Activated naive CD8-positive, alpha-beta T cell treated with anti-CD3 and anti-CD28 coated beads, Interleukin-2, amount 50 U/mL, for 24 hours (primary cell): Measurements from ENCODE around the gene SCAF1.

Experiments
- ATAC-seq: fragments of 150-1000 bp; cut with Tn5 transposase; one replicate; pipeline ENCODE4 v1.10.0; 2021
- DNase-seq: peaks from one replicate; pipeline ENCODE4 v3.0.0; 2021
- H3K27ac Mint-ChIP-seq: one replicate; pipeline ENCODE4 v1.8.0; 2021; ENCODE audit warnings: mild to moderate bottlenecking, mixed read lengths
- H3K27me3 Mint-ChIP-seq: one replicate; pipeline ENCODE4 v1.8.0; 2021; ENCODE audit warnings: mixed read lengths
- H3K36me3 Mint-ChIP-seq: one replicate; pipeline ENCODE4 v1.8.0; 2021; ENCODE audit warnings: low read depth, mixed read lengths
- H3K4me1 Mint-ChIP-seq: one replicate; pipeline ENCODE4 v1.8.0; 2021; ENCODE audit warnings: mixed read lengths
- H3K4me3 Mint-ChIP-seq: one replicate; pipeline ENCODE4 v1.8.0; 2021; ENCODE audit warnings: mild to moderate bottlenecking, moderate library complexity, mixed read lengths
- H3K9me3 Mint-ChIP-seq: one replicate; pipeline ENCODE4 v1.8.0; 2021; ENCODE audit warnings: mixed read lengths

The SCAF1 gene

DNA sequence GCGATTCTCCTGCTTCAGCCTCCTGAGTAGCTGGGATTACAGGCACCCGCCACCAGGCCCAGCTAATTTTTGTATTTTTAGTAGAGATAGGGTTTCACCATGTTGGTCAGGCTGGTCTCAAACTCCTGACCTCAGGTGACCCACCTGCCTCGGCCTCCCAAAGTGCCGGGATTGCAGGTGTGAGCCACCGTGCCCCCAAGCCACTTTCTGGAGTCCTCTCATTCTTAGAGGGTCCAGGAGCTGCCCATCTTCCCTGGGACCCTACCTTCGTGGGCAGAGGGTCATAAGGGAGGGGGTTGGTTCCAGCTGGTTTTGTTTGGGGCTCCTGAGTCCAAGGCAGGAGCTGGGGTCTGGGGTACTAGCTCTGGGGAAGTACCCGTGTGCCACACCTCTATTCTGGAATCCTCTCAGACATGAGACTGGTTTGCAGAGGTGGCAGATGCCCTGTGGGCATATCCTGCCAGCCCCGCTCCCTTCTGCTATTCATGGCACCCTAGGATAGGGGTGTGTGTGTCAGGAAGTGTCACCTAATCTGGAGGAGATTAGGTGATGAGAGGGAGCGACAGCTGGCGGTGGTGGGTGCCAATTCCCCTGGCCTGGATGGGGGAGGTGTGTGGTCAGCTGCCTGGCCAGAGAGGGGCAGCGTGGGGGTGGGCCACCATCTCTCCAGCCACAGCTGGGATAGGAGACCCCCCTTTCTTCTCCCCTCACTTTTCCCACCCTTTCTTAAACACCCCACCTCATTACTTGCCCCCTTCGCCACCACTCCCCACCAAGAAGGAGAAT is 37.2 kb downstream of the SCAF1 start:
- peaks cover 50% of the 10 kb centered on the region for H3K4me1 Mint-ChIP-seq
- no peak overlapping the region for H3K27ac Mint-ChIP-seq
- peak overlapping the region; percentile 98 for H3K4me3 Mint-ChIP-seq
- peaks cover 44% of the 10 kb centered on the region for H3K36me3 Mint-ChIP-seq
- H3K9me3 Mint-ChIP-seq, result no peaks in the 10 kb centered on the region
- DNase-seq (no peak), ATAC-seq (no peak)
- no peaks in the 10 kb centered on the region for H3K27me3 Mint-ChIP-seq

DNA sequence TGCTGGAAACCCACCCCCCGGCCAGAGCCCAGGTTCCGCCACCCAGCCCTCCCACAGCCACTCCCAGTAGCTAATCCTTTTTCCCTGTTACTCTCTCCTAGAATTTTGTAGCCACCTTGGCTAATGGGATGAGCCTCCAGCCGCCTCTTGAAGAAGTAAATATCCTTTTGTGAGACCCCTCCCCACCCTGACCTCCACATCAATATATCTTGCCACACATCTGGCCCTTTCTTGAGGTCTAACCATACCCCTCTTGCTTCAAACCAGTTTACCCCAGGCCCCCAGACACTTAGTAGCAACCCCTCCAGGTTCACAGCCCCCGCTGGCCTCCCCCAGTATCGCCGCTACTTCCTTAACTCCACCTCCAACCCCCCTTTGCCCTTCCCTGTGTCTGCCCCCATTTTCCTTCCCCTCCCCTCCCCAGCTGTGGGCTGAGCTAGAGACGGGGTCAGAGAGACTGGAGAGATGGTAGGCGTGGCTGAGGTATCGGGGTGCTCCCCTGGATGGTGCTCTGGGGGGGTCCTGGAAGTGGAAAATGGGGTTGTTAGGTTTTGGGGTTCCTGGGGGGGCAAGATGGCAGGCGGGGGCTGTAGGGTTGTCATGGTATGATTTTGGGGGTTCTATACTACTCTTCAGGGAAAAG is 37.9 kb downstream of the SCAF1 start:
- DNase-seq (no peak), ATAC-seq (no peak)
- peaks cover 46% of the 10 kb centered on the region for H3K36me3 Mint-ChIP-seq
- H3K27ac Mint-ChIP-seq, result peak overlapping the region; percentile 75
- H3K9me3 Mint-ChIP-seq, result no peaks in the 10 kb centered on the region
- H3K4me3 Mint-ChIP-seq, result peak overlapping the region; percentile 64
- H3K4me1 Mint-ChIP-seq, result peaks cover 50% of the 10 kb centered on the region
- no peaks in the 10 kb centered on the region for H3K27me3 Mint-ChIP-seq

DNA sequence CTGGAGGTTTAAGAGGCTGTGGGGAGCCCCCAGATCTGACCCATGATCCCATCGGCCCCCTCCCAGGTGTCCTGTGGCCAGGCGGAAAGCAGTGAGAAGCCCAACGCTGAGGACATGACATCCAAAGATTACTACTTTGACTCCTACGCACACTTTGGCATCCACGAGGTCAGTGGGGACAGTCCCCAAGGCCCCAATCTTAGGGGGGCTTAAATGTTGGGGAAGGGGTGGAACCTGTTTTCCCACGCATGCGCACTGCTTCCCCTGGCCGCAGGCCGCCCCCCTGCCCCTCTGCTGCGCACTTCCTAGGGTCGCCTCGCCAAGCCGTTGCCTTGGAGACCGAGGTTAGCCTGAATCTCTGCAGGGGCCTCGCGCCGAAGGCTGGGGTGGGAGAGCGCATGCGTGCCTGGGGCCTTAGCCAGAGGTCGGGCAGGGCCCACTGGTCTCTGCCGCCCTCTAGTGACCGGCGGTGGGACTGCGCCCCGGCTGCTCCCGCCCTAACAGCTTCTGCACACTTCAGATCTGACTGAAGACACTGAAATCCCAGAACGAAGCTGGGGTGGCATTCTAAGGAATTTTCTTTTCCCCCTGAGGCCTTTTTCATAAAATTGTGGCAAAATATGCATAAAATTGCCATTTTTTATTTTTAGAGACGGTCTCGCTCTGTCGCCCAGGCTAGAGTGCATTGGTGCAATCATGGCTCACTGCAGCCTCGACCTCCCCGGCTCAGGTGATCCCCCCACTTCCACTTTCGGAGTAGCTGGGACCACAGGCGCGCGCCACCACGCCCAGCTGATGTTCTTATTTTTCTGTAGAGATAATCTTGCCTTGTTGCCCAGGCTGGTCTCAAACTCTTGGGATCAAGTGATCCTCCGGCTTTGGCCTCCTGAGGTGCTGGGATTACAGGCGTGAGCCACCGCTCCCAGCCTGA is 38.7 kb downstream of the SCAF1 start:
- H3K36me3 Mint-ChIP-seq, result peaks cover 54% of the 10 kb centered on the region
- H3K4me1 Mint-ChIP-seq, result peaks cover 54% of the 10 kb centered on the region
- ATAC-seq, result peak; percentile 5

DNA sequence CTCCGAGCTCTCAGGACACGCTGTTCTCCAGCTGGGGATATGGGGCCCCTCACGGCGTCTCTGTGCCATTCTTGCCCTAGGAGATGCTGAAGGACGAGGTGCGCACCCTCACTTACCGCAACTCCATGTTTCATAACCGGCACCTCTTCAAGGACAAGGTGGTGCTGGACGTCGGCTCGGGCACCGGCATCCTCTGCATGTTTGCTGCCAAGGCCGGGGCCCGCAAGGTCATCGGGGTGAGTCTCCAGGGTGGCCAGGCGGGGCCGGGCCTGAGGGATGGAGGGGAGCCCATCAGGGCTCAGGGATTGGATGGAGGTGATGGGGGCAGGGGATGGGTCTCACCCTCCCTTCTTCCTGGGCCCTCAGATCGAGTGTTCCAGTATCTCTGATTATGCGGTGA is 39.8 kb downstream of the SCAF1 start:
- ATAC-seq (no peak), DNase-seq (no peak)
- no peaks in the 10 kb centered on the region for H3K27me3 Mint-ChIP-seq
- H3K4me3 Mint-ChIP-seq, result no peak overlapping the region
- H3K36me3 Mint-ChIP-seq, result peaks cover 56% of the 10 kb centered on the region
- H3K27ac Mint-ChIP-seq, result no peak overlapping the region
- H3K9me3 Mint-ChIP-seq, result no peaks in the 10 kb centered on the region
- H3K4me1 Mint-ChIP-seq, result peaks cover 47% of the 10 kb centered on the region

More for the DNA sequence above, 38.7 kb downstream of the SCAF1 start:
- Mint-ChIP-seq H3K27ac (peak overlapping the region; percentile 75), H3K4me3 (peak overlapping the region; percentile 64), H3K9me3 (no peaks in the 10 kb centered on the region), H3K27me3 (no peaks in the 10 kb centered on the region)
- peak; percentile 99 for DNase-seq

DNA sequence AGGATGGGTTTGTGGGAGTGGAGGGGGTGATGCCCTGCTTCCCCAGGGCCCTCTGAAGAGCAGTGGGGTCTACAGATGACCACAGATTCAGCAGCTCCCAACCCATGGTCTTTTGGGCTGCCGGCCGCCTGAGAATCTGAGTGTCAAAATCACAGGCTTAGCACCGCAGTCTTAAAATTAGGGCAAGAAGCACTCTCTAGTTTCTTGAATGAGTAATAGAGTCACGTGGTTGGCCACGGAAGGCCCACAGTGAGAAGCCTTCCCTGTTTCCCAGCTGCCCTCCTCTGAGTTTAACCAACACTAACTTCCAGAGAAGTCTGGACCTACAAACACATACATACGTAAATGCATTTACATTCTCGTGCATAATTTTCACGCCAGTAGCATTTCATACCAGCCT is 40.3 kb downstream of the SCAF1 start:
- DNase-seq (no peak), ATAC-seq (no peak)
- Mint-ChIP-seq H3K9me3 (no peaks in the 10 kb centered on the region), H3K4me1 (peaks cover 44% of the 10 kb centered on the region), H3K36me3 (peaks cover 58% of the 10 kb centered on the region), H3K27ac (no peak overlapping the region), H3K4me3 (no peak overlapping the region), H3K27me3 (no peaks in the 10 kb centered on the region)

DNA sequence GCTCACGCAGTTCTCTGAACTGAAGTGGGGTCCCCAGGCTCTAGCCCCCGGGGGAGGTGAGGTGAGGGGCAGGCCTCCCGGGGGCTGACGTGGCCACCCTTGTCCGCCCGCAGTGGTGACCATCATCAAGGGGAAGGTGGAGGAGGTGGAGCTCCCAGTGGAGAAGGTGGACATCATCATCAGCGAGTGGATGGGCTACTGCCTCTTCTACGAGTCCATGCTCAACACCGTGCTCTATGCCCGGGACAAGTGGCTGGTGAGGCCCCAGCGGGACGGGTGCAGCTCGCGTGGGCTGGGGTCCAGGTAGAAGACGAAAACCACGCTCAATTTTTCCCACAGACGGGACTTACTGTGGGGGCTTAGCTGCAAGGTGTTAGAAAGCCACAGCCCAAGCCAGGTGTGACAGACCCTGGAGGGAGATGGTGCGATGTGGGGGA is 41.8 kb downstream of the SCAF1 start:
- Mint-ChIP-seq H3K4me3 (peak overlapping the region; percentile 26), H3K27me3 (no peaks in the 10 kb centered on the region), H3K4me1 (peaks cover 40% of the 10 kb centered on the region), H3K36me3 (peaks cover 57% of the 10 kb centered on the region), H3K9me3 (no peaks in the 10 kb centered on the region), H3K27ac (no peak overlapping the region)
- DNase-seq (no peak), ATAC-seq (no peak)

DNA sequence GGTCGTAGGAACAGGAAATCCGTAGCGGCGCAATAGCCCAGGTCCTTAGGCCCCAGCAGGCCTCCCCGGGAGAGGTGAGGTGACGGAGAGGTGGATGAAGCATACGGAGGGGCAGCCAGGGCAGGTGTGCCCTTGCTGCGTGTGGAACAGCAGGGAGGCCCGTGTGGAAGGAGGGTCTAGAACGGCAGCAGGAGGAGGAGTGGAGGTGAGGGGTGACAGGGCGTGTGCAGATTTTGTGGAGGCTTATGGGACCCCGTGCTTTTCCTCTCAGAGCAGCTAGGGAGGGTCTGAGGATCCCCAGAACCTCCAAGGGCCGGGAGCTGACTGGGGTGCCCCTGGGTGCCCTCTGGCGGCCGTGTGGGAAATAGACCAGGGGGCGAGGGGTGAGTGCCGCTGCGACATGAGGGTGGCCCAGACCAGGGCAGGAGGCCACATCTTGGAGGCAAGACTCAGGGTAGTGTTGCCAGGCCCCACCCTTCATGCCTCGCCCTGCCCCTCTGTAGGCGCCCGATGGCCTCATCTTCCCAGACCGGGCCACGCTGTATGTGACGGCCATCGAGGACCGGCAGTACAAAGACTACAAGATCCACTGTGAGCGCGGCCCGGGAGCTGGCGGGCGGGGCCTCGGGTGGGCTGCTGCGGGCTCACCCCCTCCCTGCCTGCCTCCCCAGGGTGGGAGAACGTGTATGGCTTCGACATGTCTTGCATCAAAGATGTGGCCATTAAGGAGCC is 42.4 kb downstream of the SCAF1 start:
- DNase-seq, result no peak
- Mint-ChIP-seq H3K27me3 (no peaks in the 10 kb centered on the region), H3K27ac (no peak overlapping the region), H3K4me1 (peaks cover 36% of the 10 kb centered on the region), H3K9me3 (no peaks in the 10 kb centered on the region), H3K4me3 (no peak overlapping the region), H3K36me3 (peaks cover 60% of the 10 kb centered on the region)
- ATAC-seq, result peak; percentile 3

DNA sequence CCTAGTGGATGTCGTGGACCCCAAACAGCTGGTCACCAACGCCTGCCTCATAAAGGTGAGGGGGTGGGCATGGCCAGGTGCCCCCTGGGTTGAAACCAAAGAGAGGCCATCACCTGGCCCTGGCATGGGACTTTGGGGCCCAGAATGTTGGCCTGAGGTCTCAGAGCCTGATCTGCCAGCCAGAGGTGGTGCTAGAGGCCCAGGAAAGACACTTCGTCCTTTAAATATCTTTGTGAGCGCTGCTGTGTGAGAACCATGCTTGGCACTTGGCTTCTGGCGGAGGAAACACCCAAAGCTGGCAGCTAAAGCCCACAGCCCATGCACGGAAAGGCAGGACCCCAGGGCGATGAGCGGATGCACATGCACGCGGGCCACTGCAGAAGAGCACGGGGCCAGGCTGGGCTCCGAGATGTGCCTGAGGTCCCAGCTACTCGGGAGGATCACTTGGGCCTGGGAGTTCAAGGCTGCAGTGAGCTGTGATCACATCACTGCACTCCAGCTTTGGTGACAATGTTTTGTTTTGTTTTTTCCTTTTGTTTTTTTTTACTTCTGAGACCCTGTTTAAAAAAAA is 43.1 kb downstream of the SCAF1 start:
- Mint-ChIP-seq H3K27me3 (no peaks in the 10 kb centered on the region), H3K27ac (no peak overlapping the region), H3K36me3 (peaks cover 56% of the 10 kb centered on the region), H3K9me3 (no peaks in the 10 kb centered on the region), H3K4me1 (peaks cover 32% of the 10 kb centered on the region), H3K4me3 (no peak overlapping the region)
- ATAC-seq, result no peak
- no peak for DNase-seq

DNA sequence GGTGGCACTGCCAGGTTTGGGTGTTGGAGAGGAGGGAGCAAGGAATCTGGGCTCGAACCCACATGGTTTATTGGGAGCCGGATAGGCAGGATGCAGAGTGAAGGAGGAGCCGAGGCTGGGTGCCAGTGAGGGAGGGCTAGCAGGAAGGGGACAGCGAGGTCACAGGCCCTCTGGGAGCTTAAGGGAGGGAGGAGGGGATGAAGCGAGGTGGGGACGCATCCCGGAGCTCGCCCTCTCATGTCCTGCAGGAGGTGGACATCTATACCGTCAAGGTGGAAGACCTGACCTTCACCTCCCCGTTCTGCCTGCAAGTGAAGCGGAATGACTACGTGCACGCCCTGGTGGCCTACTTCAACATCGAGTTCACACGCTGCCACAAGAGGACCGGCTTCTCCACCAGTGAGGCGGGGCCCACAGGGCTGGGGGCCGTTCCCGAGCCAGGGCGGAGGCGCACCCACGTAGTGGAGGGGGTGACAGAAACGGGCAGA is 43.9 kb downstream of the SCAF1 start:
- DNase-seq, result no peak
- Mint-ChIP-seq H3K4me3 (no peak overlapping the region), H3K4me1 (peaks cover 32% of the 10 kb centered on the region), H3K27me3 (peaks cover 7% of the 10 kb centered on the region), H3K9me3 (no peaks in the 10 kb centered on the region), H3K36me3 (peaks cover 55% of the 10 kb centered on the region), H3K27ac (no peak overlapping the region)
- ATAC-seq, result no peak

DNA sequence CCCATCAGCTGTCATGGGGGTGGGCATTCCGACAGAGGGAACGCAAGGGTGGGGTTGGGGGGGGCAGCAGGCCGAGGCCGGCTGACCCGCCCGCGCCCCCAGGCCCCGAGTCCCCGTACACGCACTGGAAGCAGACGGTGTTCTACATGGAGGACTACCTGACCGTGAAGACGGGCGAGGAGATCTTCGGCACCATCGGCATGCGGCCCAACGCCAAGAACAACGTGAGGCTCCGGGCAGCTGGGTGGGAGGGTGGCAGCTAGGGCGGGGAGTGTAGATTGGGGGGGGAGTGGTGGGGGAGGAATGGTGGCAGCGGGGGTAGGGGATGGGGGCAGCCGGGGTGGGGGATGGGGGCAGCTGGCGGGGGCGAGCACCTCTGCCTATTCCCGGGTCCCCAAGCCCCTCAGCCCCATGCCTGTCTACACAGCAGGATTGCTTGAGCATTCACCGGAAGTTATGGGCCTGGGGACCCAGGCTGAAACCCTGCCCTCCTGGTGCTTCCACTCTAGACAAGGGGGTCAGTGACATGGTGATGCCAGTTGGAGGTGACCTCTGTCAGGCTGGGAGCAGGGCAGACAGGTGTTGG is 44.6 kb downstream of the SCAF1 start:
- no peak overlapping the region for H3K4me3 Mint-ChIP-seq
- peaks cover 49% of the 10 kb centered on the region for H3K36me3 Mint-ChIP-seq
- ATAC-seq (no peak), DNase-seq (no peak)
- no peaks in the 10 kb centered on the region for H3K9me3 Mint-ChIP-seq
- H3K27ac Mint-ChIP-seq, result peak overlapping the region; percentile 42
- H3K4me1 Mint-ChIP-seq, result peaks cover 34% of the 10 kb centered on the region
- peaks cover 8% of the 10 kb centered on the region for H3K27me3 Mint-ChIP-seq

DNA sequence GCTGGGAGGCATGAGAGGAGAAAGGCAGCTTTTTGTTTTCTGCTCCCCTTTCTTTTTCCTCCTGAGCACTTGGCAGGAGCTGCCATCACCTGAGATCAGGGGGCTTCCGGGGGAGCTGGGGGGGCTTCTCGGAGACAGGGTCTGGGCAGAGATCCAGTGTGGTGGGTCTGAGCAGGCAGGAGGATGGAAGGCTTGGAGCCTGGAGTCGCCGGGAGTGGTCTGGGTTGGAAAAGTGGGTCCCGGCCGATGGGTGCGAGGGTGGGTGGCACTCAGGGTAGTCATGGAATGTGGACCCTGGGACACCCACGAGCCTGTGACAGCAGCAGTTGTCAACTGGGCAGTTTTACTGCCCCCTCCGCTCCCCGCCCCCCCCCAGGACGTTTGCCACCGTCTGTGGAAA is 45.1 kb downstream of the SCAF1 start:
- DNase-seq (no peak), ATAC-seq (no peak)
- H3K27me3 Mint-ChIP-seq, result peaks cover 9% of the 10 kb centered on the region
- H3K9me3 Mint-ChIP-seq, result no peaks in the 10 kb centered on the region
- H3K36me3 Mint-ChIP-seq, result peaks cover 44% of the 10 kb centered on the region
- H3K4me3 Mint-ChIP-seq, result no peak overlapping the region
- H3K27ac Mint-ChIP-seq, result peak overlapping the region; percentile 42
- H3K4me1 Mint-ChIP-seq, result peaks cover 29% of the 10 kb centered on the region

DNA sequence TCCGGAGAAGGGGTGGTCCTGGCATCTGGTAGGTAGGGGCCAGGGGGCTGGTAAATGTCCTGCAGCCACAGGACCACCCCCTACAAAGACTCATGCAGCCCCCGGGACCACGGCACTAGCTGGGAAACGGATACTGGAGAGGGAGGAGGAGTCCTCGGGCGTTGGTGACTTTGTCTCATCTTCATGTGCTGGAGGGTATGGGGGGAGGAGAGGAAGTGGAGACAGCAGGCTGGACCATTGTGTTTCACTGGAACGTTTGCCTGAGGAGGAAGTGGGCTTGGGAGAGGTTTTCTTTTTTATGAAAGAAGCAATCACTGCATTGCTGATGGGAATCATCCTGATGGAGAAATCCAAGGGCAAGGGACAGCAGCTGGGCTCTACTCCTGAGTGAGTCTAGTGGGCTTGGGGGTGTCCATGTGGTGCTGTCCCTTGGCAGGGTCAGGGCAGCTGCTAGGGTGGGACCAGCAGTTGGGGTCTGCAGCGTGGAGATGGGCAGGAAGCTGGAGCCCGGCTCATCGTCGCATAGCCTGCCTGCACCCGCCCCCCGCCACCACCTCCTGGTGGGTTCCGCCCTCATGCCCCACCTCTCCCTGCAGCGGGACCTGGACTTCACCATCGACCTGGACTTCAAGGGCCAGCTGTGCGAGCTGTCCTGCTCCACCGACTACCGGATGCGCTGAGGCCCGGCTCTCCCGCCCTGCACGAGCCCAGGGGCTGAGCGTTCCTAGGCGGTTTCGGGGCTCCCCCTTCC is 45.7 kb downstream of the SCAF1 start:
- Mint-ChIP-seq H3K27me3 (peaks cover 15% of the 10 kb centered on the region), H3K9me3 (no peaks in the 10 kb centered on the region), H3K27ac (peak overlapping the region; percentile 16), H3K4me1 (peaks cover 27% of the 10 kb centered on the region), H3K36me3 (peaks cover 39% of the 10 kb centered on the region), H3K4me3 (no peak overlapping the region)
- DNase-seq (no peak), ATAC-seq (no peak)
